GM21360 (cell line): Measurements from ENCODE around the gene PFKFB3.
"Not testable (repeated sequence)": the region's sequence is repeated elsewhere in the genome, so short reads cannot be mapped to it uniquely, and the experiment has no call there.

Experiments used
- ATAC-seq: cut with Tn5 transposase; IDR thresholded peaks from one replicate; pipeline ENCODE4 v1.9.1; 2021; ENCODE audit warnings: mild to moderate bottlenecking, moderate library complexity; ENCODE audit not compliant: unreplicated experiment

Gene PFKFB3

GRCh38 chr10:6202684-6203330, at the start of gene PFKFB3:
Gene PFKFB3 (plus strand): TSS chr10:6202932. CDS start chr10:6203261, 329 bp downstream.
- ATAC-seq = peak; percentile 66

- ATAC-seq = no peak
Observed at GRCh38 chr10:6153845-6154244, 48.9 kb upstream of the PFKFB3 start.

GRCh38 chr10:6154566-6154965, 48.2 kb upstream of the PFKFB3 start:
- no peak for ATAC-seq

- ATAC-seq = no peak
Observed at GRCh38 chr10:6158276-6158675, 44.5 kb upstream of the PFKFB3 start.

GRCh38 chr10:6161921-6162320, 40.8 kb upstream of the PFKFB3 start:
- ATAC-seq = no peak

GRCh38 chr10:6162589-6163356, 40.0 kb upstream of the PFKFB3 start:
- ATAC-seq = no peak

DNA sequence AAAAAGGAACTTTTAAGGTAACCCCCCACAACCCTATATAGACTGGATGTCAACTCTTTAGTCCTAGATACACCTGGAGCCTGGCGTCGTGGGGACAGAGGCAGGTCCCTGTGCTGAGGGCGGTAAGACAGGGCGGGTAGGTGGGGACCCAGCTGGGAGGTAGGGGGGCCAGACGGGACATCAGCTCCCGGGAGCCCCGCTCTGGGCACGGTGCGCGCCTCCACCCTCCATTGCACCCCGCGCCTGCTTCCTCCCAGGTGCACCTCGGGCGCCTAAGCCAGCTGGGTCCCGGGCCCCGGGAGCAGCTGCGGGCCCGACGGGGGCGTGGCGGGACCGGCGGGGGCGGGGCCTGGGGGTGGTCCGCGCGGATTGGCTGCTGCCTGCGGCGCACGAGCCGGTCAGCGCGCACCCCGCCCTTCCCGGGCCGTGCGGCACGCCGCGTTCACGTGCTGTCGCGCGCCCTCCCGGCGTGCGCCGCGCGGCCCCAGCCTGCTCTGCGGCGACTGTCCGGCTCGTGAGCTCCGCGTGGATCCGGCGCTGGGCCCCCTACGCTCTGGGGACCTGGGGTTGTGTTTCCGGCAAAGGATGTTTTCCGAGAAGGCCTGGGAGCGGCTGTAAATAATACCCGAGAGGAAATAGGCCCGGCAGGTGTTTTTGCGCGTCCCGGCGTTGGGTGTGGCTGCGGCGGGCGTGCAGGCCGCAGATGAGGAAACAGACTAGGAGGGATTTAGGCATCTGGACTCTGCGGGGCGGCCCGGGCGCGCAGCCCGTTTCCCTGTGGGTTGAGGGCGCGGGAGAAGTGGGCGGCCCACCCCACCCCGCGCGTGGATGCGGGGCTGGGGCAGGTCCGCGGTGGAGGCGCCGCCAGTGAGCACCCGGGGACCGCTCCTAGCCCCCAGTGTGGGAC, 39.1 kb upstream of the PFKFB3 start:
- peak; percentile 92 for ATAC-seq

- ATAC-seq = no peak
Observed at GRCh38 chr10:6164271-6165095, 38.2 kb upstream of the PFKFB3 start.

DNA sequence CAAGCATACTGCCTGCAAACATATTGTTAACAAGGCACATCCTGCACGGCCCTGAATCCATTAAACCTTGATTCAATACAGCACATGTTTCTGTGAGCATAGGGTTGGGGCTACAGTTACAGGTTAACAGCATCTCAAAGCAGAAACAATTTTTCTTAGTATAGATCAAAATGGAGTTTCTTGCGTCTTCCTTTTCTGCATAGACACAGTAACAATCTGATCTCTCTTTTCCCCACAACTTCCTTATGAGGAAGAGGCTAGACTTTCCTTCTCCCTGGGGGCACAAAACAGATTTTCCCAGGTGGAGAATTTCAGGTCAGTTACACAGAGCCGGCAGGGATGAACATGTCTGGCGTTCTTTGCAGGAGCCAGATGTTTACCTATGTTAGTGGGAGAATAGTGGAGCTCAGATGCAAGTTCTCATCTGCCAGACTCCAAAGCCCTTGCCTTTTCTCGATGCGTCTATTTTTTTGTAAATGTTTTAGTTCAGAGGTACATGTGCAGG, 37.5 kb upstream of the PFKFB3 start:
- ATAC-seq = no peak

DNA sequence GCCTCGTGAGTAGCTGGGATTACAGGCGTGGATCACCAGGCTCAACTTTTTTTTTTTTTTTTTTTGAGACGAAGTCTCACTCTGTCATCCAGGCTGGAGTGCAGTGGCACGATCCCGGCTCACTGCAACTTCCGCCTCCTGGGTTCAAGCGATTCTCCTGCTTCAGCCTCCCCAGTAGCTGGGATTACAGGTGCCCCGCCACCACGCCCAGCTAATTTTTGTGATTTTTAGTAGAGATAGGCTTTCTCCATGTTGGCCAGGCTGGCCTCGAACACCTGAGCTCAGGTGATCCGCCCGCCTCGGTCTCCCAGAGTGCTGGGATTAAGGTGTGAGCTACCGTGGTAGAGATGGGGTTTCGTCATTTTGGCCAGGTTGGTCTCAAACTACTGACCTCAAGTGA, 36.8 kb upstream of the PFKFB3 start:
- not testable (repeated sequence) for ATAC-seq

DNA sequence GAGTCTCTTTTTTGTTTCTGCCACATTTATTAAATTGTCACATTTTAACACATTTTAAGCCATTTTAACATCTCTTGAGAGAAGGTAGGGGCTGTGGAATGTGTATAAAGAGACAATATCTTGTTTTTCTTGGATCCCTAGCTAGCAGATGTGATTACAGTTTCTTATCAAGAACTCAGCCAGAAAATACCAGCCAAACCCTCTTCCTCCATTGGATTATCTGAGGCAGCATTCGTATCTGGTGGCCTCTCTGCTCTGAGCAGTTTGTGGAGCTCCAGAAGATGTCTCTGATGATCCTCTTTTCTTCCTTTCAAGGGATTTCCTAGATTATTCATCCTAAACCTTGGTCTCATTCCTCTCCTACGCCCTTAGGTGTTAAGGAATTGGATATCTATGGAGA, 35.3 kb upstream of the PFKFB3 start:
- no peak for ATAC-seq

GRCh38 chr10:6168084-6168483, 34.6 kb upstream of the PFKFB3 start:
- ATAC-seq = no peak

DNA sequence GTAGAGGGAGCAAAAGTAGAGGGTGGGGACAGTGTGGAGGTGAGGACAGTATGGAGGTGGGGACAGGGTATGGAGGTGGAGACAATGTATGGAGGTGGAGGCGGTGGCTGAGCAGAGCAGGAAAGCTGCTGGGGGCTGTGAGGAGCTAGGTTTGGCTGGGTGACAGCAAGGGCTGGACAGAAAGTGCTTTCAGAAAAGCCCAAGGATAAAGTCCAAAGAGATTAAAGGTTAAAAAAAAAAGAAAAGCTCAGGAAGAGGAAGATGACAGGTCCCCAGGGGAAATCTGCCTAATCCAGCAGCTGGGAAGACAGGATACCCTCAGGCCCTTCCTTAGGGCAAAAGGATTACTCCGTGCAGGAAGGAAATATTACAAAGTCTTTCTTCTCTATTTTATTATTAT, 32.1 kb upstream of the PFKFB3 start:
- ATAC-seq = no peak

- ATAC-seq = peak; percentile 61
Observed at GRCh38 chr10:6171881-6172695, 30.6 kb upstream of the PFKFB3 start.

GRCh38 chr10:6173203-6173602, 29.5 kb upstream of the PFKFB3 start:
- no peak for ATAC-seq

GRCh38 chr10:6174201-6174874, 28.4 kb upstream of the PFKFB3 start:
- ATAC-seq = no peak

DNA sequence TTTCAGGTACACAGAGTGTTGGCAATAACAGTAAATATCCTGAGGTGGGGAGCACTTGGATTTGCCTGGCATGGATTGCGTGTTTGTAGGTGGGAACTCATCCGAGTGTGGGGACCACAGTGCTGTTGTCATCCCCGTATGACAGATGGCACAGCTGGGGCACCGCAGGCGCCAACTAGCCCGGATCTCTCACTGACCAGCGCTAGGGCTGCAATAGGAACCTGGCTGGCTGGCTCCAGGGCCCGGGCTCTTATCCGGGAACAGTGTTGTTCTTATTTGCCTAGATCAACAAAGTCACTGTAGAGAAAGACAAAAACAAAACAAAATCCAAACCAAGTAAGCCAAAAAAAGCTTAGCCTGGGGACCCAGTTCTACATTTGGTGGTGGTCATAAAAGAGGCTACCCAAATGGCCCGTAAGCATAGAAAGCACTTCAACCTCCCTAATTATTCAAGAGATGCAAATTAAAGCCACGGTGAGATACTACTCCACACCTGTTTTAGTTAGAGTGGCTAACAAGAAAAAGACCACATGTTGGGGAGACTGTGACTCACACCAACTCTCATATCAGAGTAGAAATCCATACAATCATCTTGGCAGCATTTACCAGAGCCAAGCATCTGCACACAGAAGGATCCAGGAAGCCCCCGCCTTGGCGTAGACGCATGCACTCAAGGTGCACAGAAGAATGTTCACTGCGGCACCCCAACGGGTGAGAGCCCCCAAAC, 27.2 kb upstream of the PFKFB3 start:
- ATAC-seq = no peak

- ATAC-seq = no peak
Observed at GRCh38 chr10:6176691-6177231, 26.0 kb upstream of the PFKFB3 start.
